Esophagus muscularis mucosa (tissue), 4 donors: ENCODE measurements around the gene DNAH3.

ENCODE experiments used
- CTCF ChIP-seq, 3 experiments: fragments of 200-600 bp in 2 of 3; fragments of 450-650 bp in 1 of 3; sonication (generic) in 2 of 3; IDR thresholded peaks; one replicate each; pipeline ENCODE4 v1.5.1; 2017 to 2019; ENCODE audit warnings: antibody characterized with exemption in 3 of 3, mild to moderate bottlenecking in 2 of 3, moderate library complexity in 1 of 3
- EP300 ChIP-seq: sonication (generic); formaldehyde crosslinking; IDR thresholded peaks from one replicate; pipeline ENCODE4 v1.6.1; 2017; ENCODE audit warnings: antibody characterized with exemption
- POLR2A ChIP-seq: fragments of 450-650 bp; IDR thresholded peaks from one replicate; pipeline ENCODE4 v1.6.1; 2017; ENCODE audit warnings: antibody characterized with exemption, moderate library complexity, mild to moderate bottlenecking, low read depth
- POLR2AphosphoS5 ChIP-seq, 2 donors: sonication (generic); formaldehyde crosslinking; IDR thresholded peaks; one replicate each; pipeline ENCODE4 v1.6.1; 2017; ENCODE audit warnings: antibody characterized with exemption in 2 of 2

- TF ChIP-seq CTCF (IDR thresholded peaks at IDR 0.05): no peak
- TF ChIP-seq EP300: no peak
- no peak for TF ChIP-seq POLR2AphosphoS5 (IDR thresholded peaks at IDR 0.05)
- TF ChIP-seq POLR2A: no peak
Observed at GRCh38 chr16:20995711-20996110, 154.9 kb downstream of the DNAH3 start.
